Omental fat pad (tissue), 4 donors: Measurements from ENCODE around the gene CYP11A1. TPM values are rescaled to one million over a fixed set of nuclear protein-coding genes. Genes with fewer than 3 reads are reported as not detected.

Experiments used
- ATAC-seq: fragments of 150-250 bp; one replicate; pipeline ENCODE4 v1.9.1; 2016; ENCODE audit warnings: mild to moderate bottlenecking, moderate library complexity; ENCODE audit not compliant: low FRiP score
- DNase-seq: peaks from one replicate; pipeline ENCODE4 v3.0.0-alpha.2; 2019; ENCODE audit warnings: low spot score
- CTCF ChIP-seq, 3 donors: fragments of 450-650 bp; IDR thresholded peaks; one replicate each; pipeline ENCODE4 v1.5.1; 2016 to 2017; ENCODE audit warnings: antibody characterized with exemption in 3 of 3, mild to moderate bottlenecking in 3 of 3, moderate library complexity in 2 of 3
- small RNA-seq: library from RNA; depleted of rRNA; stranded (forward); fragments of <200 nt; gene quantifications from one replicate; pipeline ENCODE3, GENCODE V24; 2016
- total RNA-seq, 4 donors: library from RNA; depleted of rRNA; stranded (reverse); fragments of >200 nt; gene quantifications; one replicate each; pipeline ENCODE4 v1.1.0, GENCODE V29; 2016

CYP11A1 gene
- total RNA-seq, 4 donors from 2014 or later = 1.3 to 4.8 (median 1.4) TPM

GRCh38 chr15:74290645-74291044 lies 76.8 kb downstream of the CYP11A1 start:
- DNase-seq (no peak), ATAC-seq (no peak)

GRCh38 chr15:74289671-74290070 lies 77.8 kb downstream of the CYP11A1 start:
- TF ChIP-seq CTCF (IDR thresholded peaks at IDR 0.05) = no peak
- no peak for ATAC-seq

More at GRCh38 chr15:74290645-74291044, 76.8 kb downstream of the CYP11A1 start:
- no peak for TF ChIP-seq CTCF (IDR thresholded peaks at IDR 0.05)

More at GRCh38 chr15:74289671-74290070, 77.8 kb downstream of the CYP11A1 start:
- no peak for DNase-seq

Small RNA genes within 50 kb of the gene (small RNA-seq; reads per million reads assigned to genes)
- gene MIR6881 = not detected

Other genes with a start within 250 kb of the CYP11A1 start
- 1 to 10 TPM in 2 of 4 donors, under 1 TPM in 1, not detected in 1; 0.69 to 4.7 (median 1.1) TPM for gene ISLR2, start 237.1 kb downstream of the CYP11A1 start, total RNA-seq
- 100 to 1,000 TPM in 1 of 4 donors, 10 to 100 TPM in 3; 30.6 to 110 (median 65.5) TPM for gene ISLR, start 193.9 kb downstream of the CYP11A1 start, total RNA-seq
- gene STRA6, start 164.9 kb downstream of the CYP11A1 start, total RNA-seq = under 1 TPM in 1 of 4 donors, not detected in 3; 0.19 TPM
- gene CCDC33, start 131.3 kb downstream of the CYP11A1 start, total RNA-seq = not detected
- gene SEMA7A, start 66.3 kb upstream of the CYP11A1 start, total RNA-seq = 1 to 10 TPM; 1.2 to 7.6 (median 3.4) TPM
- 10 to 100 TPM; 28.0 to 39.2 (median 34.8) TPM for gene UBL7, start 93.5 kb upstream of the CYP11A1 start, total RNA-seq
- gene ARID3B, start 173.6 kb upstream of the CYP11A1 start, total RNA-seq = 10 to 100 TPM in 1 of 4 donors, 1 to 10 TPM in 3; 2.2 to 16.9 (median 4.3) TPM
- gene CLK3, start 248.2 kb upstream of the CYP11A1 start, total RNA-seq = 100 to 1,000 TPM in 2 of 4 donors, 10 to 100 TPM in 2; 83.8 to 153 (median 103) TPM